Natural killer cell (primary cell): Measurements from ENCODE around the gene PANX3. TPM values are rescaled to one million over a fixed set of nuclear protein-coding genes. Genes with fewer than 3 reads are reported as not detected.

Experiments used
- ATAC-seq, 3 donors: fragments of 150-1000 bp in 2 of 3; fragments of 200-7000 bp in 1 of 3; cut with Tn5 transposase; 1 replicate in 1 of 3; 2 replicates in 2 of 3; pipeline ENCODE4 v1.10.0; 2021; ENCODE audit warnings: mild to moderate bottlenecking in 2 of 3, moderate library complexity in 2 of 3
- DNase-seq, 2 donors: peaks; one replicate each; pipeline versions ENCODE4 v3.0.0 to v3.0.0-alpha.2; 2013 to 2021; ENCODE audit warnings: mixed read lengths in 1 of 2
- H3K27ac ChIP-seq: one replicate; pipeline ENCODE4 v1.5.1; 2013; ENCODE audit warnings: mild to moderate bottlenecking, low read length
- H3K27me3 ChIP-seq: one replicate; pipeline ENCODE4 v1.6.1; 2013; ENCODE audit warnings: low read length; ENCODE audit not compliant: control insufficient read depth, insufficient read depth
- H3K36me3 ChIP-seq: one replicate; pipeline ENCODE4 v1.6.1; 2013; ENCODE audit warnings: low read length; ENCODE audit not compliant: control insufficient read depth, insufficient read depth
- H3K4me1 ChIP-seq: one replicate; pipeline ENCODE4 v1.6.1; 2013; ENCODE audit warnings: low read length; ENCODE audit not compliant: control insufficient read depth, insufficient read depth
- H3K4me3 ChIP-seq: one replicate; pipeline ENCODE4 v1.5.1; 2013; ENCODE audit warnings: low read length
- H3K9me3 ChIP-seq: one replicate; pipeline ENCODE4 v1.6.1; 2013; ENCODE audit warnings: low read length; ENCODE audit not compliant: control insufficient read depth, insufficient read depth
- H3K27ac Mint-ChIP-seq, 2 donors: one replicate each; pipeline ENCODE4 v1.8.0; 2022; ENCODE audit warnings: mild to moderate bottlenecking in 2 of 2, mixed read lengths in 2 of 2, moderate library complexity in 1 of 2
- H3K27me3 Mint-ChIP-seq, 2 donors: one replicate each; pipeline ENCODE4 v1.8.0; 2022; ENCODE audit warnings: low read depth in 2 of 2, mixed read lengths in 2 of 2
- H3K36me3 Mint-ChIP-seq: one replicate; pipeline ENCODE4 v1.8.0; 2022; ENCODE audit warnings: mixed read lengths
- H3K4me1 Mint-ChIP-seq, 2 donors: one replicate each; pipeline ENCODE4 v1.8.0; 2022; ENCODE audit warnings: mixed read lengths in 2 of 2
- H3K4me3 Mint-ChIP-seq: one replicate; pipeline ENCODE4 v1.8.0; 2022; ENCODE audit warnings: mild to moderate bottlenecking, moderate library complexity, mixed read lengths
- H3K9me3 Mint-ChIP-seq, 2 donors: one replicate each; pipeline ENCODE4 v1.8.0; 2022; ENCODE audit warnings: mixed read lengths in 2 of 2
- WGBS: methylation state at CpG from one replicate; pipeline ENCODE4 v1.1.7; 2013; ENCODE audit warnings: missing lambda C conversion rate; ENCODE audit not compliant: insufficient coverage; 5-methylcytosine and 5-hydroxymethylcytosine counted together
- intact Hi-C: fragments of 100-400 bp; cut with micrococcal nuclease; formaldehyde crosslinking; loops from one replicate; pipeline ENCODE4 v1.14.2; 2022
- total RNA-seq, 4 donors: library from RNA; stranded (reverse); fragments of 120-200 nt in 1 of 4; gene quantifications; one replicate each; pipeline versions ENCODE4 v1.2.3 to v1.2.4, GENCODE V29; 2013 to 2022
- TF ChIP-seq, protein P1 (sequence below): fragments of 200-600 bp; IDR thresholded peaks from one replicate; pipeline ENCODE4 v1.8.0; 2022; ENCODE audit warnings: antibody characterized with exemption

Gene PANX3
- total RNA-seq, 3 donors from 2014 or later (not counting 1 experiment from before 2014, with no cell fraction given): not detected

DNA sequence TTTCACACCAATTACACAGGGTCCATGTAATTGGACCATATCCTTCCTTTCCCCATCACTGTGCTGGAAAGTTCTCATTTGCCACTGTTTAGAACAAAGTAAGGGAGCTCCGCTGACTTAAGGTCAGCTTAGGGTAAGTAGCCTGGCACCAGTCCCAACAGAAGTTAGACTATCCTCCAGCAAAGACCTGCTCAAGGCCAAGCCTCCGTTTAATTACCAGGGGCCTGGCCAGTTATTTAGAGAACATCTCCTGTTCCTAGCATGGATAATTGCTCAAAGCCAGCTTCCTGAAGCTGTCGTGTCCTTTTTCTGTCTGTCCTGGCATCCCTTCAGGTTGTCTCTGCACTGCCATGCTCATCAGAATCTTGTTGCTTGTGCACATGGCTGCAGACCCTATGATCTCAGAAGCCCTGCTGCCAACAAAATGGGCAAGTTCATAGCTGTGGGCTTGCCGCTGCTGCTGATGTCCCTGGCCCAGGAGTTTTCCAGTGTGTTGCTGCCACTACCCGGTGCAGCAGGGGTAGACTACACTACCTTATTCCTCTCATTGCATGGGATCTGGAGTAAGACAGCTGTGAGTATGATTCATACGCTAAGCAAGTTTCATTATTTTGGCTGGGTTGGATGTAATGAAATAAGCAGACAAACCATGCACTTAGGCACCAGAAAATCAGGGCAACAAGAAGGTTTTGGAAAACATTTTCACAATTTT lies 33.4 kb upstream of the PANX3 start:
- TF ChIP-seq, protein P1, sequence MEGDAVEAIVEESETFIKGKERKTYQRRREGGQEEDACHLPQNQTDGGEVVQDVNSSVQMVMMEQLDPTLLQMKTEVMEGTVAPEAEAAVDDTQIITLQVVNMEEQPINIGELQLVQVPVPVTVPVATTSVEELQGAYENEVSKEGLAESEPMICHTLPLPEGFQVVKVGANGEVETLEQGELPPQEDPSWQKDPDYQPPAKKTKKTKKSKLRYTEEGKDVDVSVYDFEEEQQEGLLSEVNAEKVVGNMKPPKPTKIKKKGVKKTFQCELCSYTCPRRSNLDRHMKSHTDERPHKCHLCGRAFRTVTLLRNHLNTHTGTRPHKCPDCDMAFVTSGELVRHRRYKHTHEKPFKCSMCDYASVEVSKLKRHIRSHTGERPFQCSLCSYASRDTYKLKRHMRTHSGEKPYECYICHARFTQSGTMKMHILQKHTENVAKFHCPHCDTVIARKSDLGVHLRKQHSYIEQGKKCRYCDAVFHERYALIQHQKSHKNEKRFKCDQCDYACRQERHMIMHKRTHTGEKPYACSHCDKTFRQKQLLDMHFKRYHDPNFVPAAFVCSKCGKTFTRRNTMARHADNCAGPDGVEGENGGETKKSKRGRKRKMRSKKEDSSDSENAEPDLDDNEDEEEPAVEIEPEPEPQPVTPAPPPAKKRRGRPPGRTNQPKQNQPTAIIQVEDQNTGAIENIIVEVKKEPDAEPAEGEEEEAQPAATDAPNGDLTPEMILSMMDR: no peak
- H3K27me3 Mint-ChIP-seq: peaks cover 0 to 24% of the 10 kb centered on the region in 2 donors
- no peak overlapping the region for H3K27ac Mint-ChIP-seq
- no peaks in the 10 kb centered on the region for H3K27me3 ChIP-seq
- intact Hi-C loops: no loop called here
- WGBS: 93% methylated on average over 5 of the region's 6 CpGs
- no peaks in the 10 kb centered on the region for H3K36me3 ChIP-seq
- no peaks in the 10 kb centered on the region for H3K4me1 ChIP-seq
- DNase-seq: no peak
- no peaks in the 10 kb centered on the region for H3K36me3 Mint-ChIP-seq
- no peak overlapping the region for H3K27ac ChIP-seq
- no peak for ATAC-seq
- no peaks in the 10 kb centered on the region for H3K9me3 Mint-ChIP-seq
- H3K9me3 ChIP-seq: no peaks in the 10 kb centered on the region
- H3K4me3 Mint-ChIP-seq: no peak overlapping the region
- no peaks in the 10 kb centered on the region for H3K4me1 Mint-ChIP-seq
- H3K4me3 ChIP-seq: no peak overlapping the region

DNA sequence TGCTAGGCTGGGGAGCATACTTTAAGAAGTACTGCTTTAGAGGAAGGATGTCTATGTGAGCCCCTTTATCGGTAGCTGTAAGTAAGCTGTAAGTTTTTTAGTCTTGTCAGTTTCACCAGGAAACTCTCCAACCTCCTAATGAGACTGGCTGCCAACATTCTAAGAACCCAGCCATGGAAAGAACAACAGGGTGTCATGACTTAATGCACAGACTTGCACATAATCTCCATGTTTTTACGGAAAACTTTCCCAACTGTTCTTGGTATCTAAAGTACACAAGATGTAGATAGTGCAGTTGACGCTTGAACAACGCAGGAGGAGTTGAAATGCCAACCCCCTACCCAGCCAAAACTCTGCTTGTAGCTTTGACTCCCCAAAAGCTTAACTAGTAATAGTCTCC lies 32.5 kb upstream of the PANX3 start:
- Mint-ChIP-seq H3K27me3 (peaks cover 2 to 16% of the 10 kb centered on the region in 2 donors), H3K36me3 (no peaks in the 10 kb centered on the region), H3K27ac (no peak overlapping the region), H3K4me1 (no peaks in the 10 kb centered on the region), H3K9me3 (no peaks in the 10 kb centered on the region), H3K4me3 (no peak overlapping the region)
- H3K36me3 ChIP-seq: no peaks in the 10 kb centered on the region
- DNase-seq (no peak), ATAC-seq (no peak)
- no peak overlapping the region for H3K27ac ChIP-seq
- intact Hi-C loops: no loop called here
- WGBS: 81% methylated on average over 4 of the region's 4 CpGs
- no peaks in the 10 kb centered on the region for H3K9me3 ChIP-seq
- no peaks in the 10 kb centered on the region for H3K4me1 ChIP-seq
- H3K27me3 ChIP-seq: no peaks in the 10 kb centered on the region
- no peak overlapping the region for H3K4me3 ChIP-seq
- TF ChIP-seq, protein P1: no peak

DNA sequence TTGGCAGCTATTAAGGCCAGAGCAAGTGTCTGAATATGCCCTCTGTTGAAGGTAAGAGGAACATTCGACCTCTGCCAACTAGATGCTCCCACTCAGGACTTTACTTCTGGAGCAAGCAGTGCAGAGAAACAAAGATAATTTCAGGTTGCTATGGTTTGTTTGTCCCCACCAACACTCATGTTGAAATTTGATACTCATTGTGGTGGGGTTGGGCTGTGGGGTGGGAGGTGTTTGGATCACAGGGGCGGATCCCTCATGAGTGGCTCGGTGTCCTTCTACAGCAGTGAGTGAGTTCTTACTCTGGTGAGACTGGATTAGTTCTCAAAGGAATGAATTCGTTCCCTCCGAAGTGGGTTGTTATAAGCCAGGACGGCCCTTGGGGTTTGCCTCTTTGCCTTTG lies 29.4 kb upstream of the PANX3 start:
- ATAC-seq: no peak
- H3K36me3 ChIP-seq: no peaks in the 10 kb centered on the region
- H3K4me1 Mint-ChIP-seq: no peaks in the 10 kb centered on the region

More for the DNA sequence above, 29.4 kb upstream of the PANX3 start:
- intact Hi-C loops: no loop called here
- TF ChIP-seq, protein P1: no peak
- Histone ChIP-seq H3K27me3 (peaks cover 4% of the 10 kb centered on the region), H3K27ac (no peak overlapping the region), H3K4me3 (no peak overlapping the region), H3K4me1 (no peaks in the 10 kb centered on the region), H3K9me3 (no peaks in the 10 kb centered on the region)
- DNase-seq: no peak
- Mint-ChIP-seq H3K4me3 (no peak overlapping the region), H3K27ac (no peak overlapping the region), H3K27me3 (peaks cover 5 to 6% of the 10 kb centered on the region in 2 donors), H3K9me3 (no peaks in the 10 kb centered on the region), H3K36me3 (no peaks in the 10 kb centered on the region)
- WGBS: 86% methylated on average over 6 of the region's 6 CpGs
